HG03442 (cell line): Measurements from ENCODE around the gene ZBED6.
A peak's percentile ranks its signal among the peaks of the same experiment; 100 is the strongest.
"Not testable (repeated sequence)": the region's sequence is repeated elsewhere in the genome, so short reads cannot be mapped to it uniquely, and the experiment has no call there.

Experiments
- ATAC-seq: cut with Tn5 transposase; IDR thresholded peaks from one replicate; pipeline ENCODE4 v1.9.1; 2021; ENCODE audit warnings: mild to moderate bottlenecking, moderate library complexity; ENCODE audit not compliant: unreplicated experiment

The ZBED6 gene

GRCh38 chr1:203795441-203796235, at the start of gene ZBED6, which contains the start of gene ZC3H11A:
ZBED6 (plus strand) TSS chr1:203795623; CDS start chr1:203797523, 1,900 bp downstream.
ZC3H11A (plus strand) TSS chr1:203795623; CDS start chr1:203817071, 21,448 bp downstream.
- peak; percentile 96 for ATAC-seq

- ATAC-seq = no peak
Measured at GRCh38 chr1:203746281-203746680, 49.1 kb upstream of the ZBED6 start.

GRCh38 chr1:203751051-203751450, 44.4 kb upstream of the ZBED6 start:
- no peak for ATAC-seq

GRCh38 chr1:203751618-203752361, 43.6 kb upstream of the ZBED6 start:
- ATAC-seq = not testable (repeated sequence)

GRCh38 chr1:203754455-203754864, 41.0 kb upstream of the ZBED6 start:
- ATAC-seq = no peak

- ATAC-seq = no peak
Measured at GRCh38 chr1:203756036-203756435, 39.4 kb upstream of the ZBED6 start.

GRCh38 chr1:203758749-203759148, 36.7 kb upstream of the ZBED6 start:
- not testable (repeated sequence) for ATAC-seq

GRCh38 chr1:203760506-203760905, 34.9 kb upstream of the ZBED6 start:
- no peak for ATAC-seq

- not testable (repeated sequence) for ATAC-seq
Measured at GRCh38 chr1:203761958-203762357, 33.5 kb upstream of the ZBED6 start.

GRCh38 chr1:203763505-203763904, 31.9 kb upstream of the ZBED6 start:
- ATAC-seq = no peak

- ATAC-seq = no peak
Measured at GRCh38 chr1:203764105-203765028, 31.1 kb upstream of the ZBED6 start.

GRCh38 chr1:203765029-203765837, 30.2 kb upstream of the ZBED6 start, which contains the start of gene LAX1:
LAX1 (plus strand) TSS chr1:203765183; CDS start chr1:203765566, 383 bp downstream.
- peak; percentile 74 for ATAC-seq

- no peak for ATAC-seq
Measured at GRCh38 chr1:203768256-203768655, 27.2 kb upstream of the ZBED6 start.

GRCh38 chr1:203769505-203770343, 25.7 kb upstream of the ZBED6 start:
- ATAC-seq = no peak

- no peak for ATAC-seq
Measured at GRCh38 chr1:203771901-203772301, 23.5 kb upstream of the ZBED6 start.

GRCh38 chr1:203772836-203773235, 22.6 kb upstream of the ZBED6 start:
- no peak for ATAC-seq

- no peak for ATAC-seq
Measured at GRCh38 chr1:203776636-203777035, 18.8 kb upstream of the ZBED6 start.

- ATAC-seq = no peak
Measured at GRCh38 chr1:203777596-203777995, 17.8 kb upstream of the ZBED6 start.

GRCh38 chr1:203778146-203778545, 17.3 kb upstream of the ZBED6 start:
- no peak for ATAC-seq
